SH-SY5Y (cell line): Measurements from ENCODE around the gene DPM2.

Source experiments
- GATA2 ChIP-seq: IDR thresholded peaks from 2 replicates; pipeline ENCODE4 v1.6.1; 2011; ENCODE audit warnings: mild to moderate bottlenecking, low read depth, low read length
- GATA3 ChIP-seq: IDR thresholded peaks from 2 replicates; pipeline ENCODE4 v1.6.1; 2011; ENCODE audit warnings: low read depth, mild to moderate bottlenecking, low read length, moderate library complexity

The DPM2 gene

DNA sequence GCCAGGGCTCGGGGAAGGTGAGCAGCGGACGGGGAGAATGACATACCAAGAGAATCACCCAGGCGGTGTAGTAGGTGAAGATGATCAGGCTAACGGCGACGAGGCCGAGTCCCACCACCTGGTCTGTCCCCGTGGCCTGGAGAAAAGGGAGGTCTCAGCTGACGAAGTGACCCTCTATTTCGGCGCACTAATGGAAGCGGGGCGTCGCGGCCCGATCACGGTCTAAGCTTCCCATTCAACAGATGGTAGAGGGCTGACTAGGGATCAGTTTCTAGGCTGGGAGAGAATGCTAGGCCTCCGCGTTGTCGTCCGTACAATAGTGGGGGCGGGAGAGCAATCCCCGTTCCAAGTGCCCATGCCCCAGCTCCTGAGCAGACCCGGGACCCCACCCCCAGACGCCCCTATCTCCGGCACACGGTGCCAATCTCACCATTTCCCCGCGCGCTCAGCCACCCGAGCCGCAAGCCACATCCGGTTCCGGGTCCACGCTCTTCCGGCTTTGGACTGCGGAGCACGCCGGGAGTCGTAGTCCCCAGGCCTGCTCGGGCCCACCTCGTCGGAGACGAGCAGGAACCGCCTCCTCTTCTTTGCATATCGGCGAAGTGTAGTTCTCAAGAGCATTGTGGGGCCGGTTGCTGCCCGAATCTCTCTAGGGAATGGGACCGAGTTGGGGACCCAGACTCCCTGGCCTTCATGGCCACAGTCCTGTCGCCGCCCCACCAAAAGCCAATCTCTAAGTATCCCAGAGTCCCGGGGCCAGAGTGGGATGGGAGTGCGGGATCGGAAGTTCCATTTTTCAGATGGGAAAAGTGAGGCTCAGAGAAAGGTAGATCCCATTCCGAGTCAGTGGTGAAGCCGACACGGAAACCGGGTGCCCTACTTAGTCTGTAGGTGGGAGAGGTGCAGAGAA, at the start of gene DPM2:
TSS of gene DPM2 (minus strand) at position 467 of the 910 bp plus-strand sequence. CDS start at position 433, 34 bp downstream.
- TF ChIP-seq GATA3, result no peak
- 0 out of 2 replicates have a peak, but pooled peaks have one; percentile 7 for TF ChIP-seq GATA2

- TF ChIP-seq GATA3 (no peak), GATA2 (no peak)
Observed at GRCh38 chr9:127987103-127987614, 49.5 kb upstream of the DPM2 start.

DNA sequence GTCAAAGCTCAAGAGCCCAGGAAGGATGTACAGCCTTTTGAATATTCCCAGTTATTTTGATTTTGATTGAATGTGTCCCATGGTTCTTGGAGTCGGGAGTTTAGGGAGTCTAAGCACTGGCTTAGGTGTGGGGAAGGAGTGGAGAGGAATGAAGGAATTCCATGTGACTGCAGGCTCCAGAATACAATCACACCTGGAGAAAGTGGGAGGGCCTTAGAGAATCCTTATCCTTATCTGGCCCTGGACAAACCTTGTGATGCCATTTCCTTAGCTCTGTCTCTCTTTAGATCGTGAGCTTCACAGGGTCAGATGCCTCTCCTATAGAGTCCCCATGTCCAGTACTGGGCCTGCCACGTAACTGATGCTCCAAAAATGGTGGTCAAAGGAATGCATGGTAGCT, 47.4 kb upstream of the DPM2 start:
- TF ChIP-seq GATA3 (no peak), GATA2 (no peak)

- TF ChIP-seq GATA3, result no peak
- TF ChIP-seq GATA2, result no peak
Observed at GRCh38 chr9:127983847-127984289, 46.2 kb upstream of the DPM2 start.

GRCh38 chr9:127982912-127983311, 45.3 kb upstream of the DPM2 start:
- no peak for TF ChIP-seq GATA3
- TF ChIP-seq GATA2, result no peak

DNA sequence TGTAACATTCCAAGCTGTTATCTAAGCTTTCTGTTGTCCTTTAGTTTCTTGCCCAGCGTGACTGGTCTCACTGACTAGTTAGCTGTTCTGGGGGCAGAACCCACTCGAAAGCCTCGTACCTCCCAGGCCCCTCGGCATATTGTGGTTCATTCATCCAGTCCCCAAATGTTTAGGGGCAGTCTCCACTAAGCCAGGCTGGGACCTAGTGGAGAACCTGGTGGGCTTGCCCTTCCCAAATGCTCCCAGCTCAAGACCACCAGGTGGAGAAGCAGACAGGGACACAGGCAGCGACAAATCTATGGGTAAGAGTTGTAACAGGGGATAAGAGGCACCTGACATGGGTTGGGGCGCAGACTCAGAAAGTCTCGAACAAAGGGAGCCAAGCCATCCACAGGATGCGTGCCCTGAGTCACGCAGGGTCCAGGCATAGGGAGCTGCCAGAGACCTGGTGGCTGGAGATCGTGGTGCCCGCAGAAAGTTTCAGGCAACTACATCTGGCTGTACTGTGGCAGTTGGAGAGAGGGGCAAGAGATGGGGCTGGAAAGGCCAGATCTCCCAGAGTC, 44.0 kb upstream of the DPM2 start:
- TF ChIP-seq GATA2 (no peak), GATA3 (no peak)

GRCh38 chr9:127980706-127981558, 43.3 kb upstream of the DPM2 start, which contains the start of gene EEIG1:
Gene EEIG1, minus strand, starts transcription at chr9:127980989. Its CDS starts 852 bp downstream, at chr9:127980137.
- TF ChIP-seq GATA3 (no peak), GATA2 (no peak)

DNA sequence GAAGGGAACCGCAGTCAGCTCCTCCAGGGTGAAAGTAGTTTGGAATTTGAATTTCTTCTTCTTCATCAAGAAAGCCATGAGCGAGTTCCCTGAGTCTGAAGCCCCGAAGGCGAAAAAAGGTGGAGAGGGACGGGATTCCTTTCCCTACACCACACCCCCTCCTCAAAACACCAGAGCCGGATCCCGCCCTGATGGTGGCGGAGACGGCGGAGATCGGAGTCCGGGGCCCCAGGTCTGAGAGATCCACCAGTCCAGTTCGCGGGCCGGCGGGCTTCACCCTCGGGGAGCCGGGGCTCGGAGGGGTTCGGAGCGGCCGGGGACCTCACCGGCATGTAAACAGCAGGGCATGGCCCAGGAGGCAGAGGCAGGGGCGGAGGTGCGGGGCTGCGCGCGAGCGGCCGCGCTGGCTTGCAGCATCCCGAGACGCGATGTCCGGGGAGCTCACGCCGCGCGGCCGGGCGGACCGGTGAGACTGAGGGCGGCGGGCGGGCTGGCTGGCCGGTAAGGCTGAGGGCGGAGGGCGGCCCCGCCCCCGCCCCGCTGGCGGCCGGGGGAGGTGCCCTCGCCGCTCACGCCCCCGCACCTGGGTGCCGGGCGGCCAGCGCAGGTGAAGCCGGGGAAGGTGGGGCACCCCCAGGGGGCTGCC, 42.5 kb upstream of the DPM2 start:
- no peak for TF ChIP-seq GATA3
- TF ChIP-seq GATA2, result no peak

DNA sequence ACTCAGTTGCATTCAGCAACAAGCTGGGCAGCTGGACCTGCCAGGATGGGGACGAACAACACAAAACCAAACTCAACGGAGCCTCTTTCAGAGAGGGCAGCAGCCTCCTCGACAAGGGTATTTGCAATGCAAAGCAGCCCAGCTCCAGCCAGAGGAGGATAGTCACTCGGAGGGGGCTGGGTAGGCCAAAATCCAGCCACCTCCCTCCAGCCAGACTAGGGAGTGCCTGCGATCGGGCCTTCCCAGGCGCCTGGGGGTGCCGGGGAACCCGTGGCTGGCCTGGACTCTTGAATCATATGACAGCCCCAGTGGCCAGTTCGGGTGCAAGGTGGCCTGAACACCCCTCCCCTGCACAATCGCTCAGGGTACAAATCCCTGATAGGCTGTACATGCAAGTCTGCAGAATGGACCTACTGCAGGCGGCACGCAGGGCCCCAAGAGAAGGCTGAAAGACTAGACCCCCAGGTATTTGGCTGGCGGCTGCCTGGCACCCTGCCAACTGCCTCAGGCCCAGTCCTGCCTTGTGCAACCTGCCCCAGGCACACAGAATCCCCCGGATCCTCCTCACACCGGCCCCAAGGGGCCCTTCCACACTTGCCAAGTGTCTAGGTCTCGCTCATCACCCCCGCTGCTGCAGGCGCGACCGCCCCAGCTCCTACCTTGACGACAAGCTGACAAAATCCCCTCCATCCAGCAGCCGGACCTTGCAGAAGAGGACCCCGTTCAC, 41.8 kb upstream of the DPM2 start:
- TF ChIP-seq GATA3 (no peak), GATA2 (no peak)

GRCh38 chr9:127979015-127979332, 41.3 kb upstream of the DPM2 start:
- no peak for TF ChIP-seq GATA2

DNA sequence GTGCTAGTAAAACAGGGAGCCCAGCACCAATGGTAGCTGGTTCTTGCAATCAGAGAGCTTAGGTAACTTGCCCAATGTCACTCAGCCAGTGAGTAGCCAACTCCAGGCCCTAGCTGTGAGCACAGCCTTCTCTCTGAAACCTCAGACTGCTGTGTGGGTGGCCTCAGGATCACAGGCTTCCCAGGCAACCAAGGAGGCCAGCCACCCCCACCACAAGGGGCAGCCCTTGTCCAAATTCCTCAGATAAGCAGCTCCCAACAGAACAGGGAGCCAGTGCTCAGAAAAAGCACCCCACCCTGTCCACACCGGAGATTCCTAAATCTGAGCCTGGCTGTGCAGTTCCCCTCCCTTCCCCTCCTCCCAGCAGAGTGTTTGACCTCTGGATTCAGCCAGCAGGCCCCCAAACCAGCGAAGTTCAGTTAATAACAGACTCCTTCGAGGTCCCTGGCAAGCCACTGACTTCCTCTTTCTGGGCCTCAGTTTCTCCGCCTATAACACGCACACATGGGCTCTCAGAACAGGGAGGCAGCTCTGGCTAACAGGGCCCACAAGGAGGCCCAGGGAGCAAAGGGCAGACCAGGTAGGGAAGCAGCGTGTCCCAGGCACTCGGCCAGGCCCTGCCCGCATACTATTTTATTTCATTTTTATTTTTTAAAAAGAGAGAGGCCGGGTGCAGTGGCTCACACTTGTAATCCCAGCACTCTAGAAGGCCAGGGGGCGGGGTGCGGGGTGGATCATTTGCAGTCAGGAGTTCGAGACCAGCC, 40.4 kb upstream of the DPM2 start:
- TF ChIP-seq GATA2 (no peak), GATA3 (no peak)
